K562 (cell line): Measurements from ENCODE around the gene RARA.

Source experiments
- CBX1 ChIP-seq: sonication (generic); IDR thresholded peaks from 2 replicates; pipeline ENCODE4 v1.6.1; 2016; ENCODE audit warnings: antibody characterized with exemption, low read depth, mild to moderate bottlenecking
- EZH2 ChIP-seq: IDR thresholded peaks from 2 replicates; pipeline ENCODE4 v1.6.1; 2012; ENCODE audit warnings: low read depth, mild to moderate bottlenecking, inconsistent platforms, low read length, borderline replicate concordance
- JUNB ChIP-seq: fragments of 450-650 bp; formaldehyde crosslinking; conservative IDR thresholded peaks from 2 replicates; pipeline ENCODE4 v1.4.0; 2020; ENCODE audit warnings: mild to moderate bottlenecking
- MXI1 ChIP-seq: IDR thresholded peaks from 2 replicates; pipeline ENCODE4 v1.6.1; 2011; ENCODE audit warnings: low read depth, mild to moderate bottlenecking, improper control_type of control experiment, low read length
- RAD21 ChIP-seq, 2 experiments: fragments of 250-450 bp in 1 of 2; fragments of 450-650 bp in 1 of 2; sonication (Bioruptor Pico) in 1 of 2; formaldehyde crosslinking in 1 of 2; IDR thresholded peaks in 1 of 2; conservative IDR thresholded peaks in 1 of 2; 2 replicates each; pipeline versions ENCODE4 v1.4.0 to v1.8.0; 2020 to 2022; ENCODE audit warnings: mild to moderate bottlenecking in 2 of 2, moderate library complexity in 1 of 2
- ZNF23 ChIP-seq: fragments of 250-450 bp; sonication (Bioruptor Pico); IDR thresholded peaks from 2 replicates; pipeline ENCODE4 v1.4.0; 2020; ENCODE audit warnings: mild to moderate bottlenecking
- ZNF79 ChIP-seq: fragments of 250-450 bp; sonication (Bioruptor Pico); IDR thresholded peaks from 2 replicates; pipeline ENCODE4 v1.4.0; 2020; ENCODE audit warnings: low read depth, mild to moderate bottlenecking, moderate library complexity
- TF ChIP-seq, protein P1 (sequence below), 3 experiments: IDR thresholded peaks in 2 of 3; conservative IDR thresholded peaks in 1 of 3; 2 replicates each; pipeline ENCODE4 v1.5.1; 2011 to 2012; ENCODE audit warnings: low read length in 3 of 3, mild to moderate bottlenecking in 3 of 3, control low read depth in 2 of 3, improper control_type of control experiment in 1 of 3, inconsistent platforms in 1 of 3, low read depth in 1 of 3, mixed read lengths in 1 of 3, moderate library complexity in 1 of 3; ENCODE audit not compliant: insufficient read depth in 2 of 3

DNA sequence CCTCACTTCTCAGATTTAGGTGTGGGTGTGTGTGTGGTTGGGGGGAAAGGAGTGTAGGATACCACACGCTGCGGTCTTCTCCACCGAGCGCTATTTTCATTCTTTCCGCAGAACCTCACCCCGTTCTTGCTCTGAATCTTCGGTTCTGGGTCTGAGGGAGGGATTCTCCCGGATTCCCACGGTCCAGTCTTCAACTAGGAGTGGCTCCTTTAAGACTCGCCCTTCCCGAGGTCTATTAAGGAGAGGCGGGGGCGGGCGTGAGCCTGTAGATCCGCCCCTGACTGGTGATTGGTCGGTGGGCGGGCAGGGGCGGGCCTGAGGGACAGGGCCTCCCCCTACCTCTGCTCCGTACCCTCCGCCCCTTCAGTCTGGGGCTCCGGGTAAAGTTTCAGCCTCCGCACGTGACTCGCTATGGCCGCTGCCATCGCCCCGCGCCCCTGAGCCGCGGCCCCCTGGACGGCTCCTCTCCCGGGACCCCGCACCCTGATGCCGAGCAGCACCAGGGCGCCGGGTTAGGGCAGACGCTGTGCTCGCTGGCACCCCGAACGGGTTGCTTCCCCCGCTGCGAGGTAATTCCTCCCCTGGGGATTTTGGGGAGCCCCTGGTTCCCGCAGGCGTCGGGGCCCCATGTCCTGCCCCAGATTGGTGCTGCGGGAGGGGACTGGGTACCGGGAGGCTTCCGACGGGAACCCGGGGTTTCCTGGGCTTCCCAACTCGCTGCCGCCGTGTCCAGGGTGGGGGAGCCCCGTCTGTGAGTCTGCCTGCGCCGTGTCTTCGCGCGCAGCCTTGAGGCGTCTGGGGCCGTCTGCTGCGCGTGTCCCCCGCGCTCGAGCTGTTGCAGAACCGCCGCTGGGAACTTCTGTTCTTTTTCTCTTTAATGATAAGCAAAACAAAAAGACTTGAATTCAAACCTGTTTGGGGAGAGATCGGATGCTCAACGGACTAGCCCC lies 9.2 kb downstream of the RARA start:
- TF ChIP-seq, protein P1, sequence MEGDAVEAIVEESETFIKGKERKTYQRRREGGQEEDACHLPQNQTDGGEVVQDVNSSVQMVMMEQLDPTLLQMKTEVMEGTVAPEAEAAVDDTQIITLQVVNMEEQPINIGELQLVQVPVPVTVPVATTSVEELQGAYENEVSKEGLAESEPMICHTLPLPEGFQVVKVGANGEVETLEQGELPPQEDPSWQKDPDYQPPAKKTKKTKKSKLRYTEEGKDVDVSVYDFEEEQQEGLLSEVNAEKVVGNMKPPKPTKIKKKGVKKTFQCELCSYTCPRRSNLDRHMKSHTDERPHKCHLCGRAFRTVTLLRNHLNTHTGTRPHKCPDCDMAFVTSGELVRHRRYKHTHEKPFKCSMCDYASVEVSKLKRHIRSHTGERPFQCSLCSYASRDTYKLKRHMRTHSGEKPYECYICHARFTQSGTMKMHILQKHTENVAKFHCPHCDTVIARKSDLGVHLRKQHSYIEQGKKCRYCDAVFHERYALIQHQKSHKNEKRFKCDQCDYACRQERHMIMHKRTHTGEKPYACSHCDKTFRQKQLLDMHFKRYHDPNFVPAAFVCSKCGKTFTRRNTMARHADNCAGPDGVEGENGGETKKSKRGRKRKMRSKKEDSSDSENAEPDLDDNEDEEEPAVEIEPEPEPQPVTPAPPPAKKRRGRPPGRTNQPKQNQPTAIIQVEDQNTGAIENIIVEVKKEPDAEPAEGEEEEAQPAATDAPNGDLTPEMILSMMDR (IDR thresholded peaks at IDR 0.05 in 2 of 3, conservative IDR thresholded peaks at IDR 0.05 in 1 of 3; ENCODE audit: insufficient read depth in 2 of 3, low read depth in 1 of 3, low read length in 3 of 3), result no peak; a peak in 1 of 6 replicates
- TF ChIP-seq RAD21 (CRISPR knock-in tag; conservative IDR thresholded peaks at IDR 0.05 in 1 of 2, IDR thresholded peaks at IDR 0.05 in 1 of 2) (no peak), MXI1 (no peak), CBX1 (peak; percentile 36; the same call in 1 of the 2 replicates), ZNF23 (CRISPR knock-in tag) (no peak), EZH2 (no peak), ZNF79 (no peak), JUNB (no peak)
